Uterus (tissue), 4 donors: ENCODE data around the gene MAPK7. TPM values are rescaled to one million over a fixed set of nuclear protein-coding genes. Genes with fewer than 3 reads are reported as not detected.

Experiments
- DNase-seq, 2 donors: peaks; one replicate each; pipeline ENCODE4 v3.0.0-alpha.2; 2019 to 2020
- H3K27ac ChIP-seq, 2 donors: fragments of 200-600 bp; sonication (generic); 1 replicate in 1 of 2; 2 replicates in 1 of 2; pipeline ENCODE4 v1.5.1; 2016 to 2018
- H3K27me3 ChIP-seq, 2 donors: fragments of 200-600 bp; sonication (generic); one replicate each; pipeline ENCODE4 v1.5.1; 2018 to 2019; ENCODE audit warnings: control low read depth in 1 of 2
- H3K36me3 ChIP-seq, 2 donors: fragments of 200-600 bp; sonication (generic); one replicate each; pipeline ENCODE4 v1.5.1; 2019; ENCODE audit warnings: control low read depth in 1 of 2
- H3K4me1 ChIP-seq, 2 donors: fragments of 200-600 bp; sonication (generic); one replicate each; pipeline ENCODE4 v1.5.1; 2018 to 2019; ENCODE audit warnings: control low read depth in 1 of 2
- H3K4me3 ChIP-seq, 2 donors: fragments of 200-600 bp; sonication (generic); 1 replicate in 1 of 2; 2 replicates in 1 of 2; pipeline ENCODE4 v1.5.1; 2018 to 2019; ENCODE audit warnings: mild to moderate bottlenecking in 1 of 2
- H3K9me3 ChIP-seq, 2 donors: fragments of 200-600 bp; sonication (generic); one replicate each; pipeline ENCODE4 v1.5.1; 2019; ENCODE audit warnings: control low read depth in 1 of 2
- CTCF ChIP-seq, 4 experiments: fragments of 200-600 bp in 2 of 4; fragments of 450-650 bp in 2 of 4; sonication (generic) in 2 of 4; IDR thresholded peaks; one replicate each; pipeline ENCODE4 v1.5.1; 2016 to 2019; ENCODE audit warnings: antibody characterized with exemption in 4 of 4, mild to moderate bottlenecking in 2 of 4, moderate library complexity in 1 of 4
- POLR2A ChIP-seq, 2 donors: fragments of 450-650 bp; IDR thresholded peaks; one replicate each; pipeline ENCODE4 v1.6.1; 2016; ENCODE audit warnings: antibody characterized with exemption in 2 of 2, mild to moderate bottlenecking in 1 of 2, moderate library complexity in 1 of 2
- intact Hi-C: fragments of 100-400 bp; cut with DNase I; formaldehyde crosslinking; loops from one replicate; pipeline ENCODE4 v1.15.1; 2023; ENCODE audit warnings: low total_unique reads
- total RNA-seq, 4 donors: library from RNA; depleted of rRNA in 3 of 4; stranded (reverse); fragments of >200 nt in 3 of 4; gene quantifications; one replicate each; pipeline versions ENCODE4 v1.1.0 to v1.2.4, GENCODE V29; 2014 to 2023
- donor health status: DM: yes; HTN: yes; CAD: no.

Gene MAPK7
- total RNA-seq, 4 donors from 2014 or later = 3.3 to 72.8 (median 18.3) TPM

- Histone ChIP-seq H3K4me1 (peaks cover 8 to 16% of the 10 kb centered on the region in 2 donors), H3K4me3 (no peak overlapping the region), H3K36me3 (no peaks in the 10 kb centered on the region), H3K27me3 (no peaks in the 10 kb centered on the region), H3K9me3 (no peaks in the 10 kb centered on the region), H3K27ac (peak overlapping the region; percentile 42 to 91)
- TF ChIP-seq CTCF (IDR thresholded peaks at IDR 0.05) (no peak), POLR2A (IDR thresholded peaks at IDR 0.05) (no peak)
- intact Hi-C loops = no loop called here
- peak; percentile 12 to 17 for DNase-seq
Observed at GRCh38 chr17:19391432-19391831, 13.1 kb downstream of the MAPK7 start.

GRCh38 chr17:19392303-19392702, 14.0 kb downstream of the MAPK7 start:
- Histone ChIP-seq H3K4me3 (no peak overlapping the region), H3K9me3 (no peaks in the 10 kb centered on the region), H3K4me1 (peaks cover 8 to 16% of the 10 kb centered on the region in 2 donors), H3K36me3 (no peaks in the 10 kb centered on the region), H3K27ac (no peak overlapping the region), H3K27me3 (no peaks in the 10 kb centered on the region)
- TF ChIP-seq POLR2A (IDR thresholded peaks at IDR 0.05) = no peak
- no peak for TF ChIP-seq CTCF (IDR thresholded peaks at IDR 0.05)
- DNase-seq = no peak
- intact Hi-C loops = no loop called here

- DNase-seq = no peak
- Histone ChIP-seq H3K4me1 (peaks cover 0 to 18% of the 10 kb centered on the region in 2 donors), H3K36me3 (no peaks in the 10 kb centered on the region), H3K27me3 (no peaks in the 10 kb centered on the region), H3K9me3 (no peaks in the 10 kb centered on the region), H3K27ac (peak overlapping the region; percentile 35 to 64), H3K4me3 (no peak overlapping the region)
- intact Hi-C loops = no loop called here
- TF ChIP-seq POLR2A (IDR thresholded peaks at IDR 0.05) (no peak), CTCF (IDR thresholded peaks at IDR 0.05) (no peak)
Observed at GRCh38 chr17:19397556-19398041, 19.3 kb downstream of the MAPK7 start.

- H3K27me3 ChIP-seq = no peaks in the 10 kb centered on the region
- peak in 1 of 2 donors; percentile 74 for DNase-seq
- H3K9me3 ChIP-seq = no peaks in the 10 kb centered on the region
- no peak overlapping the region for H3K4me3 ChIP-seq
- H3K36me3 ChIP-seq = no peaks in the 10 kb centered on the region
- peaks cover 0 to 18% of the 10 kb centered on the region in 2 donors for H3K4me1 ChIP-seq
- TF ChIP-seq POLR2A (IDR thresholded peaks at IDR 0.05) (no peak), CTCF (IDR thresholded peaks at IDR 0.05) (no peak)
- intact Hi-C loops = no loop called here
- H3K27ac ChIP-seq = peak overlapping the region; percentile 35 to 64
Observed at GRCh38 chr17:19398301-19399181, 20.2 kb downstream of the MAPK7 start.

- no peak for DNase-seq
- H3K27me3 ChIP-seq = no peaks in the 10 kb centered on the region
- H3K9me3 ChIP-seq = no peaks in the 10 kb centered on the region
- peaks cover 0 to 18% of the 10 kb centered on the region in 2 donors for H3K4me1 ChIP-seq
- no peak overlapping the region for H3K27ac ChIP-seq
- TF ChIP-seq CTCF (IDR thresholded peaks at IDR 0.05) = no peak
- TF ChIP-seq POLR2A (IDR thresholded peaks at IDR 0.05) = no peak
- intact Hi-C loops = no loop called here
- H3K4me3 ChIP-seq = no peak overlapping the region
- H3K36me3 ChIP-seq = no peaks in the 10 kb centered on the region
Observed at GRCh38 chr17:19399750-19400450, 21.6 kb downstream of the MAPK7 start.
